Liver (tissue), 9 donors: ENCODE results near the gene OCA2. TPM values are rescaled to one million over a fixed set of nuclear protein-coding genes. Genes with fewer than 3 reads are reported as not detected.

Source experiments
- DNase-seq: peaks from one replicate; pipeline ENCODE4 v3.0.0-alpha.2; 2017; ENCODE audit warnings: low spot score
- H3K27ac ChIP-seq, 2 donors: one replicate each; pipeline ENCODE4 v1.7.0; 2013; ENCODE audit warnings: inconsistent platforms in 2 of 2, low read length in 2 of 2, control low read depth in 1 of 2, low read depth in 1 of 2, mild to moderate bottlenecking in 1 of 2
- H3K27me3 ChIP-seq, 4 donors: one replicate each; pipeline versions ENCODE4 v1.6.1 to v1.7.0; 2013; ENCODE audit warnings: low read length in 3 of 4, inconsistent platforms in 1 of 4, mild to moderate bottlenecking in 1 of 4, moderate library complexity in 1 of 4; ENCODE audit not compliant: control insufficient read depth in 4 of 4, insufficient read depth in 4 of 4
- H3K36me3 ChIP-seq, 4 donors: one replicate each; pipeline versions ENCODE4 v1.6.1 to v1.7.0; 2013; ENCODE audit warnings: low read length in 3 of 4, mild to moderate bottlenecking in 3 of 4, low read depth in 1 of 4, moderate library complexity in 1 of 4; ENCODE audit not compliant: control insufficient read depth in 4 of 4, insufficient read depth in 3 of 4
- H3K4me1 ChIP-seq, 4 donors: one replicate each; pipeline versions ENCODE4 v1.6.1 to v1.7.0; 2013; ENCODE audit warnings: low read length in 3 of 4, mild to moderate bottlenecking in 3 of 4, moderate library complexity in 1 of 4; ENCODE audit not compliant: control insufficient read depth in 4 of 4, insufficient read depth in 4 of 4
- H3K4me3 ChIP-seq, 3 donors: one replicate each; pipeline versions ENCODE4 v1.6.1 to v1.7.0; 2013; ENCODE audit warnings: low read length in 3 of 3, control low read depth in 1 of 3, low read depth in 1 of 3, mild to moderate bottlenecking in 1 of 3
- H3K9ac ChIP-seq, 2 donors: one replicate each; pipeline ENCODE4 v1.7.0; 2013; ENCODE audit warnings: low read length in 2 of 2, mild to moderate bottlenecking in 2 of 2, moderate library complexity in 2 of 2, control low read depth in 1 of 2, low read depth in 1 of 2
- H3K9me3 ChIP-seq, 4 donors: one replicate each; pipeline versions ENCODE4 v1.6.1 to v1.7.0; 2013; ENCODE audit warnings: low read length in 3 of 4; ENCODE audit not compliant: control insufficient read depth in 4 of 4
- ATF3 ChIP-seq: IDR thresholded peaks from 2 replicates; pipeline ENCODE4 v1.6.1; 2016; ENCODE audit warnings: antibody characterized with exemption
- CTCF ChIP-seq: fragments of 150-350 bp; IDR thresholded peaks from 2 replicates; pipeline ENCODE4 v1.5.1; 2017; ENCODE audit warnings: improper control_type of control experiment, low read depth, low read length; ENCODE audit not compliant: missing input control
- EGR1 ChIP-seq, 2 donors: IDR thresholded peaks; 2 replicates each; pipeline ENCODE4 v1.6.1; 2016 to 2018; ENCODE audit warnings: antibody characterized with exemption in 2 of 2, low read depth in 2 of 2
- FOXA1 ChIP-seq: IDR thresholded peaks from 2 replicates; pipeline ENCODE4 v1.6.1; 2016; ENCODE audit warnings: antibody characterized with exemption
- FOXA2 ChIP-seq: IDR thresholded peaks from 2 replicates; pipeline ENCODE4 v1.6.1; 2016; ENCODE audit warnings: antibody characterized with exemption
- GABPA ChIP-seq, 2 donors: IDR thresholded peaks in 1 of 2; conservative IDR thresholded peaks in 1 of 2; 2 replicates each; pipeline ENCODE4 v1.6.1; 2016; ENCODE audit warnings: antibody characterized with exemption in 2 of 2, mild to moderate bottlenecking in 1 of 2, moderate library complexity in 1 of 2
- HNF4A ChIP-seq, 2 donors: conservative IDR thresholded peaks; 2 replicates each; pipeline ENCODE4 v1.6.1; 2016; ENCODE audit warnings: antibody characterized with exemption in 2 of 2, mild to moderate bottlenecking in 2 of 2
- HNF4G ChIP-seq: IDR thresholded peaks from 2 replicates; pipeline ENCODE4 v1.6.1; 2016; ENCODE audit warnings: antibody characterized with exemption
- JUND ChIP-seq, 2 donors: IDR thresholded peaks; 2 replicates each; pipeline ENCODE4 v1.6.1; 2016; ENCODE audit warnings: antibody characterized with exemption in 2 of 2
- MAX ChIP-seq: IDR thresholded peaks from 2 replicates; pipeline ENCODE4 v1.6.1; 2016; ENCODE audit warnings: antibody characterized with exemption
- NR2F2 ChIP-seq: IDR thresholded peaks from 2 replicates; pipeline ENCODE4 v1.6.1; 2016; ENCODE audit warnings: antibody characterized with exemption
- RAD21 ChIP-seq, 2 donors: IDR thresholded peaks; 2 replicates each; pipeline ENCODE4 v1.6.1; 2016; ENCODE audit warnings: antibody characterized with exemption in 2 of 2, mild to moderate bottlenecking in 2 of 2
- REST ChIP-seq: IDR thresholded peaks from 2 replicates; pipeline ENCODE4 v1.6.1; 2016; ENCODE audit warnings: antibody characterized with exemption, mild to moderate bottlenecking
- RXRA ChIP-seq, 2 donors: IDR thresholded peaks; 2 replicates each; pipeline ENCODE4 v1.6.1; 2017 to 2018; ENCODE audit warnings: antibody characterized with exemption in 2 of 2, mild to moderate bottlenecking in 1 of 2
- SP1 ChIP-seq: IDR thresholded peaks from 2 replicates; pipeline ENCODE4 v1.6.1; 2018; ENCODE audit warnings: antibody characterized with exemption, mild to moderate bottlenecking
- TAF1 ChIP-seq: conservative IDR thresholded peaks from 2 replicates; pipeline ENCODE4 v1.6.1; 2016; ENCODE audit warnings: antibody characterized with exemption, mild to moderate bottlenecking
- YY1 ChIP-seq: IDR thresholded peaks from 2 replicates; pipeline ENCODE4 v1.6.1; 2016; ENCODE audit warnings: antibody characterized with exemption, mild to moderate bottlenecking
- ZBTB33 ChIP-seq: IDR thresholded peaks from 2 replicates; pipeline ENCODE4 v1.6.1; 2016; ENCODE audit warnings: antibody characterized with exemption
- WGBS: extraction: QIAGEN DNeasy Blood & Tissue Kit; methylation state at CpG from one replicate; pipeline ENCODE4 v1.1.7; 2013; 5-methylcytosine and 5-hydroxymethylcytosine counted together
- polyA plus RNA-seq, 2 donors: library from polyadenylated mRNA; stranded (reverse) in 1 of 2; unstranded in 1 of 2; fragments of 200-250 nt in 1 of 2; fragments of >200 nt in 1 of 2; fragmentation: Nextera tagmentation in 1 of 2; extraction: Ambion mirVana in 1 of 2; gene quantifications; one replicate each; pipeline versions ENCODE4 v1.2.1 to v1.2.3, GENCODE V29; 2013 to 2015
- total RNA-seq, 2 donors: library from RNA; depleted of rRNA; stranded (reverse); fragments of >200 nt; gene quantifications; one replicate each; pipeline ENCODE4 v1.2.3, GENCODE V29; 2014
- donor health status: healthy.
- donor health status: healthy.
- donor health status: healthy.
- donor health status: healthy.
- donor health status: healthy.

OCA2 gene
- total and polyA plus RNA-seq, 4 donors = 0.02 to 0.56 (median 0.15) TPM

- H3K4me1 ChIP-seq = no peaks in the 10 kb centered on the region
- no peaks in the 10 kb centered on the region for H3K9me3 ChIP-seq
- H3K36me3 ChIP-seq = no peaks in the 10 kb centered on the region
- no peak for TF ChIP-seq HNF4A (conservative IDR thresholded peaks at IDR 0.05)
- TF ChIP-seq ATF3 = no peak
- no peak for TF ChIP-seq GABPA (IDR thresholded peaks at IDR 0.05 in 1 of 2, conservative IDR thresholded peaks at IDR 0.05 in 1 of 2)
- no peak for TF ChIP-seq EGR1 (IDR thresholded peaks at IDR 0.05; ENCODE audit: low read depth in 2 of 2)
- no peak for TF ChIP-seq FOXA1
- no peak for TF ChIP-seq SP1
- no peak for TF ChIP-seq REST
- TF ChIP-seq CTCF = no peak
- no peak for TF ChIP-seq JUND (IDR thresholded peaks at IDR 0.05)
- TF ChIP-seq HNF4G = no peak
- TF ChIP-seq YY1 = no peak
- TF ChIP-seq NR2F2 = no peak
- no peak for TF ChIP-seq RAD21 (IDR thresholded peaks at IDR 0.05)
- TF ChIP-seq FOXA2 = no peak
- TF ChIP-seq TAF1 = no peak
- no peak for TF ChIP-seq MAX
- no peak for TF ChIP-seq RXRA (IDR thresholded peaks at IDR 0.05)
- no peak for TF ChIP-seq ZBTB33
- 85% methylated on average over 6 of the region's 6 CpGs for WGBS
- H3K9ac ChIP-seq = no peak overlapping the region
- peaks cover 0 to 2% (median 0%) of the 10 kb centered on the region in 4 donors for H3K27me3 ChIP-seq
- H3K27ac ChIP-seq = no peak overlapping the region
- no peak for DNase-seq
- H3K4me3 ChIP-seq = no peak overlapping the region
Observed at GRCh38 chr15:27863000-27863399, 236.1 kb downstream of the OCA2 start.

GRCh38 chr15:27861171-27861570 lies 237.9 kb downstream of the OCA2 start:
- H3K27ac ChIP-seq = no peak overlapping the region
- no peak overlapping the region for H3K9ac ChIP-seq
- no peak overlapping the region for H3K4me3 ChIP-seq
- H3K27me3 ChIP-seq = peaks cover 0 to 2% (median 0%) of the 10 kb centered on the region in 4 donors
- DNase-seq = no peak
- 86% methylated on average over 8 of the region's 8 CpGs for WGBS
- no peaks in the 10 kb centered on the region for H3K36me3 ChIP-seq
- H3K9me3 ChIP-seq = no peaks in the 10 kb centered on the region
- no peaks in the 10 kb centered on the region for H3K4me1 ChIP-seq
- TF ChIP-seq CTCF (no peak), HNF4A (conservative IDR thresholded peaks at IDR 0.05) (no peak), ATF3 (no peak), GABPA (IDR thresholded peaks at IDR 0.05 in 1 of 2, conservative IDR thresholded peaks at IDR 0.05 in 1 of 2) (no peak), NR2F2 (no peak), RXRA (IDR thresholded peaks at IDR 0.05) (no peak), ZBTB33 (no peak), SP1 (no peak)
